OCI-LY7 (cell line): Measurements from ENCODE around the gene AMIGO3. TPM values are rescaled to one million over a fixed set of nuclear protein-coding genes. Genes with fewer than 3 reads are reported as not detected.

ENCODE experiments used
- BruUV-seq: library from RNA; stranded (reverse); fragments of 400-500 nt; replicated peaks from 2 replicates; lab custom pipeline; 2021; lab: Mats Ljungman, UMichigan
- CTCF ChIA-PET: fragments of 300-600 bp; sonication (Branson Sonifier 250); formaldehyde crosslinking; loops from one replicate; lab custom pipeline; 2022; ENCODE audit warnings: antibody characterized with exemption; ENCODE audit not compliant: unreplicated experiment; lab: Charles Lee
- POLR2A ChIA-PET: fragments of 300-600 bp; sonication (Branson Sonifier 250); formaldehyde crosslinking; loops from one replicate; lab custom pipeline; 2022; ENCODE audit warnings: antibody characterized with exemption; lab: Charles Lee
- DNase-seq: peaks from one replicate; pipeline ENCODE4 v3.0.0-alpha.2; 2015; ENCODE audit warnings: low spot score
- H2AFZ ChIP-seq: fragments of 200-600 bp; sonication (generic), shearing (Covaris generic); 2 replicates; pipeline ENCODE4 v1.6.1; 2014; ENCODE audit warnings: mild to moderate bottlenecking, antibody characterized with exemption, low read length, moderate library complexity
- H3K27ac ChIP-seq: fragments of 200-600 bp; sonication (generic); 2 replicates; pipeline ENCODE4 v1.5.1; 2014; ENCODE audit warnings: mixed run types, low read depth, mild to moderate bottlenecking, moderate library complexity, low read length, inconsistent platforms; ENCODE audit not compliant: poor library complexity, severe bottlenecking
- H3K36me3 ChIP-seq: fragments of 200-600 bp; sonication (generic); 2 replicates; pipeline ENCODE4 v1.6.1; 2014; ENCODE audit warnings: mild to moderate bottlenecking, antibody characterized with exemption, low read length, moderate library complexity, mixed read lengths; ENCODE audit not compliant: insufficient read depth
- H3K4me1 ChIP-seq: fragments of 200-600 bp; sonication (generic); 2 replicates; pipeline ENCODE4 v1.5.1; 2014; ENCODE audit warnings: mild to moderate bottlenecking, low read length; ENCODE audit not compliant: insufficient read depth, poor library complexity, severe bottlenecking
- H3K4me2 ChIP-seq: fragments of 200-600 bp; sonication (generic); 2 replicates; pipeline ENCODE4 v1.6.1; 2014; ENCODE audit warnings: mild to moderate bottlenecking, low read length
- H3K4me3 ChIP-seq: fragments of 200-600 bp; sonication (generic); 2 replicates; pipeline ENCODE4 v1.5.1; 2014; ENCODE audit warnings: mild to moderate bottlenecking, low read depth, low read length; ENCODE audit not compliant: poor library complexity, severe bottlenecking
- H3K79me2 ChIP-seq: fragments of 200-600 bp; sonication (generic); 2 replicates; pipeline ENCODE4 v1.6.1; 2016; ENCODE audit warnings: low read depth, mild to moderate bottlenecking, low read length, moderate library complexity, mixed read lengths; ENCODE audit not compliant: insufficient read depth
- H3K9me2 ChIP-seq: fragments of 200-600 bp; sonication (generic); 2 replicates; pipeline ENCODE4 v1.6.1; 2016; ENCODE audit warnings: mild to moderate bottlenecking, low read length, mixed read lengths; ENCODE audit not compliant: insufficient read depth
- H3K9me3 ChIP-seq: fragments of 200-600 bp; sonication (generic); 2 replicates; pipeline ENCODE4 v1.6.1; 2014; ENCODE audit warnings: mild to moderate bottlenecking, mixed run types, low read length, mixed read lengths
- H4K20me1 ChIP-seq: fragments of 200-600 bp; sonication (generic); 2 replicates; pipeline ENCODE4 v1.6.1; 2014; ENCODE audit warnings: mild to moderate bottlenecking, antibody characterized with exemption, low read length, moderate library complexity, mixed read lengths; ENCODE audit not compliant: insufficient read depth
- EZH2phosphoT487 ChIP-seq: fragments of 200-600 bp; sonication (generic); IDR thresholded peaks from 2 replicates; pipeline ENCODE4 v1.6.1; 2018; ENCODE audit warnings: low read depth, borderline replicate concordance, mild to moderate bottlenecking, mixed run types, antibody characterized with exemption, low read length, moderate library complexity, mixed read lengths
- intact Hi-C: fragments of 100-400 bp; cut with micrococcal nuclease; formaldehyde crosslinking; loops from one replicate; pipeline ENCODE4 v1.10.0; 2022; ENCODE audit not compliant: unreplicated experiment
- total RNA-seq, 2 experiments: library from RNA; depleted of rRNA in 1 of 2; stranded (reverse); fragments of >200 nt in 1 of 2; shearing (Covaris generic) in 1 of 2; gene quantifications; 2 replicates each; pipeline ENCODE4 v1.2.3, GENCODE V29; 2014 to 2022
- TF ChIP-seq, protein P1 (sequence below): fragments of 200-600 bp; sonication (generic); conservative IDR thresholded peaks from 2 replicates; pipeline ENCODE4 v1.5.1; 2014; ENCODE audit warnings: mild to moderate bottlenecking, antibody characterized with exemption, low read length, moderate library complexity, mixed read lengths

Gene AMIGO3
- total RNA-seq, 2 experiments from 2014 or later, result 0.80 to 4.4 TPM

DNA sequence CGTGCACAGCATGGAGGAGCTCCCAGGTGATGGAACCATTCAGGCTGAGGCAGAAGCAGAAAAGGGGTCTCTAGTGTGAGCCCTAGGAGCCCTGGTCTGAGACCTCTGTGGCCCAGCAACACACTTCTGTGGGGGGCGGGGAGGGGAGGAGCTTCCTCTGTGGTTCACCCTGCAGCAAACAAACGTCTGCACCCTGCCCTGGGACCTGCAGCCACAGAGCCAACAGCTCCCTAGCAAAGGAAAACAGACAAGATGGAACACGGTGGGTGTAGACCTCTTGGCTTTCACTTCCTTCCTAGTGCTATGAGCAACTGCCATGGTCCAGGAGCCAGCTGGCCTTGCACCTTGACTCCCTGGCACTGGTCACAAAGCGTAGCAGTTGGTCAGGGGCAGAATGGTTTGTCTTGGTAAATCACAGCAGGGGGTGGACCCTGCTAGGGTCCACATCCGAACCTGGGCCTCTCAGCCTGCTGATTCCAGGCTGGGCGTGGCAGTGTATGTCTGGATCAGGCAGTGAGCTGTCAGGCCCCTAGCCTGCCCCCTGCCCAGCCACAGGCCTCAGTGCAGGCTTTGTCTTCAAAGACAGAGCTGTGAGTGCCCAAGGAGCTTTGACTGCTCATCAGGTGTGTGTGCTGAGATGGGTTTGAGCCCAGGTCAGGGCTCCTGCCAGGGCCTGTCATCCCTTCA lies 6.7 kb downstream of the AMIGO3 start:
- no TSS peak for BruUV-seq
- no peak for DNase-seq

DNA sequence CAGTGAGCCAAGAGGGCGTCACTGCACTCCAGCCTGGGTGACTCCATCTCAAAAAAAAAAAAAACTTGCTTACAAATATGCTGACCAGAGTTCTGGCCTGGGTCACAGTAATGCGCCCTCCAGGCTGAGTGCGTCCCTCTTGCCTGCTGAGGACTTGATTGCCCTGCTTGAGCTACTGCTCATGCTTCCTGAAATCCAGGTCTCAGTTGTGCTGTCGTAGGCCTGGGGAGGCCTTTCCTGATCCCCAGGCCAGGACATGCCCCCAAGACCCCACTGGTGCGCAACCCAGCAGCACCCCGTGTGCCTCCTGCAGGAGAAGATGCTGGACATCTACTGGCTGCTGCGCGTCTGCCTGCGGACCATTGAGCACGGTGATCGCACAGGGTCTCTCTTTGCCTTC lies 7.3 kb downstream of the AMIGO3 start:
- intact Hi-C loops, result no loop called here
- POLR2A ChIA-PET, result interaction anchor here (0.7 kb wide), 1 partner anchor 10 kb away, joined by 3 read pairs; no protein-coding TSS in a partner anchor

More for the DNA sequence above, 6.7 kb downstream of the AMIGO3 start:
- TF ChIP-seq, protein P1, sequence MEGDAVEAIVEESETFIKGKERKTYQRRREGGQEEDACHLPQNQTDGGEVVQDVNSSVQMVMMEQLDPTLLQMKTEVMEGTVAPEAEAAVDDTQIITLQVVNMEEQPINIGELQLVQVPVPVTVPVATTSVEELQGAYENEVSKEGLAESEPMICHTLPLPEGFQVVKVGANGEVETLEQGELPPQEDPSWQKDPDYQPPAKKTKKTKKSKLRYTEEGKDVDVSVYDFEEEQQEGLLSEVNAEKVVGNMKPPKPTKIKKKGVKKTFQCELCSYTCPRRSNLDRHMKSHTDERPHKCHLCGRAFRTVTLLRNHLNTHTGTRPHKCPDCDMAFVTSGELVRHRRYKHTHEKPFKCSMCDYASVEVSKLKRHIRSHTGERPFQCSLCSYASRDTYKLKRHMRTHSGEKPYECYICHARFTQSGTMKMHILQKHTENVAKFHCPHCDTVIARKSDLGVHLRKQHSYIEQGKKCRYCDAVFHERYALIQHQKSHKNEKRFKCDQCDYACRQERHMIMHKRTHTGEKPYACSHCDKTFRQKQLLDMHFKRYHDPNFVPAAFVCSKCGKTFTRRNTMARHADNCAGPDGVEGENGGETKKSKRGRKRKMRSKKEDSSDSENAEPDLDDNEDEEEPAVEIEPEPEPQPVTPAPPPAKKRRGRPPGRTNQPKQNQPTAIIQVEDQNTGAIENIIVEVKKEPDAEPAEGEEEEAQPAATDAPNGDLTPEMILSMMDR, result no peak
- TF ChIP-seq EZH2phosphoT487, result no peak
- Histone ChIP-seq H4K20me1 (no peaks in the 10 kb centered on the region), H3K4me3 (no peak overlapping the region), H3K9me2 (no peaks in the 10 kb centered on the region), H2AFZ (no peak overlapping the region), H3K79me2 (no peaks in the 10 kb centered on the region), H3K9me3 (no peaks in the 10 kb centered on the region), H3K27ac (no peak overlapping the region), H3K4me1 (no peaks in the 10 kb centered on the region), H3K4me2 (no peak overlapping the region), H3K36me3 (peaks cover 13% of the 10 kb centered on the region; the same call in 1 of the 2 replicates)
- ChIA-PET CTCF (no interaction called here), POLR2A (no interaction called here)
- intact Hi-C loops, result no loop called here

More for the DNA sequence above, 7.3 kb downstream of the AMIGO3 start:
- Histone ChIP-seq H3K79me2 (no peaks in the 10 kb centered on the region), H3K4me2 (no peak overlapping the region), H3K27ac (no peak overlapping the region), H3K4me3 (no peak overlapping the region), H2AFZ (no peak overlapping the region), H3K4me1 (no peaks in the 10 kb centered on the region), H3K9me3 (no peaks in the 10 kb centered on the region), H3K9me2 (no peaks in the 10 kb centered on the region), H3K36me3 (peaks cover 11% of the 10 kb centered on the region; the same call in 1 of the 2 replicates), H4K20me1 (no peaks in the 10 kb centered on the region)
- BruUV-seq, result no TSS peak
- no peak for DNase-seq
- CTCF ChIA-PET, result no interaction called here
- TF ChIP-seq EZH2phosphoT487, result no peak
- TF ChIP-seq, protein P1, result no peak
